Choroid plexus epithelial cell (primary cell): ENCODE data around the gene GSC2.

Experiments used
- DNase-seq: peaks from one replicate; pipeline ENCODE4 v3.0.0-alpha.2; 2010; ENCODE audit warnings: low read depth
- H3K4me3 ChIP-seq: 2 replicates; pipeline ENCODE4 v1.5.1; 2011; ENCODE audit warnings: low read depth, mild to moderate bottlenecking, control low read depth, low read length, moderate library complexity
- TF ChIP-seq, protein P1 (sequence below): conservative IDR thresholded peaks from 2 replicates; pipeline ENCODE4 v1.5.1; 2011; ENCODE audit warnings: low read depth, mild to moderate bottlenecking, control low read depth, inconsistent platforms, low read length, moderate library complexity

The GSC2 gene

DNA sequence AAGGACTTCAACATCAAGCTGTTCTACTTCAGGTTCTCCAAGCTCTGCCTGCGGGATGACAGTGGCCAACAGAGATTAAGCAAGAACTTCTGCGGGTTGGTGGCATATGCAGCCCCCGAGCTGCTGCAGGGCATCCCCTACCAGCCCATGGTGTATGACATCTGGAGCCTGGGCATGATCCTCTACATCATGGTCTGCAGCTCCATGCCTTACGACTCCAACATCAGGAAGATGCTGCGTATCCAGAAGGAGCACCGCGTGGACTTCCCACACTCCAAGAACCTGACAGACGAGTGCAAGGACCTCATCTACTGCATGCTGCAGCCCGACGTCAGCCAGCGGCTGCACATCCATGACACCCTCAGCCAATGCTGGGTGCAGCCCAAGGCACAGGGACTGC is 25.1 kb downstream of the GSC2 start:
- TF ChIP-seq, protein P1, sequence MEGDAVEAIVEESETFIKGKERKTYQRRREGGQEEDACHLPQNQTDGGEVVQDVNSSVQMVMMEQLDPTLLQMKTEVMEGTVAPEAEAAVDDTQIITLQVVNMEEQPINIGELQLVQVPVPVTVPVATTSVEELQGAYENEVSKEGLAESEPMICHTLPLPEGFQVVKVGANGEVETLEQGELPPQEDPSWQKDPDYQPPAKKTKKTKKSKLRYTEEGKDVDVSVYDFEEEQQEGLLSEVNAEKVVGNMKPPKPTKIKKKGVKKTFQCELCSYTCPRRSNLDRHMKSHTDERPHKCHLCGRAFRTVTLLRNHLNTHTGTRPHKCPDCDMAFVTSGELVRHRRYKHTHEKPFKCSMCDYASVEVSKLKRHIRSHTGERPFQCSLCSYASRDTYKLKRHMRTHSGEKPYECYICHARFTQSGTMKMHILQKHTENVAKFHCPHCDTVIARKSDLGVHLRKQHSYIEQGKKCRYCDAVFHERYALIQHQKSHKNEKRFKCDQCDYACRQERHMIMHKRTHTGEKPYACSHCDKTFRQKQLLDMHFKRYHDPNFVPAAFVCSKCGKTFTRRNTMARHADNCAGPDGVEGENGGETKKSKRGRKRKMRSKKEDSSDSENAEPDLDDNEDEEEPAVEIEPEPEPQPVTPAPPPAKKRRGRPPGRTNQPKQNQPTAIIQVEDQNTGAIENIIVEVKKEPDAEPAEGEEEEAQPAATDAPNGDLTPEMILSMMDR: no peak
- no peak overlapping the region for H3K4me3 ChIP-seq
- no peak for DNase-seq

GRCh38 chr22:19124377-19124776 is 25.7 kb downstream of the GSC2 start:
- TF ChIP-seq, protein P1: no peak
- H3K4me3 ChIP-seq: no peak overlapping the region
- DNase-seq: no peak

DNA sequence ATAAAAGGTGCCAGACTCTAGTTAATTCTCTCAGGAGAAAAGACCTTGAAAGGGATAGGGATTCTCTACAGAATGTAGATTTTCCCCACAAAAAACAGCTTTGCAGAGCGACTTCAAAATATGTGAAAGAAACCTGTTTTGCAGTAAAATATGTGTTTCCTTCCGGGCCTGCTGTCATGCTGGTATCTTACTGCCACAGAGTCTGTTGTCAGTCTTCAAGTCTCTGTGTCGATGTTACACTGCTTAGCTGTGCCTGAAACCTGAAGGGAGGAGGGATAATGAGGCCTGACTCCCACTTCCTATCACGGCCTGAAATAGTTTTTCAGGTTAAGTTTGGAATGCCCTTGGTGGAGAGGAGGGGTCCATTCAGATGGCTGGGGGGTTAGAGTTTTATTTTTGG is 26.2 kb downstream of the GSC2 start:
- TF ChIP-seq, protein P1: no peak
- no peak for DNase-seq
- no peak overlapping the region for H3K4me3 ChIP-seq

DNA sequence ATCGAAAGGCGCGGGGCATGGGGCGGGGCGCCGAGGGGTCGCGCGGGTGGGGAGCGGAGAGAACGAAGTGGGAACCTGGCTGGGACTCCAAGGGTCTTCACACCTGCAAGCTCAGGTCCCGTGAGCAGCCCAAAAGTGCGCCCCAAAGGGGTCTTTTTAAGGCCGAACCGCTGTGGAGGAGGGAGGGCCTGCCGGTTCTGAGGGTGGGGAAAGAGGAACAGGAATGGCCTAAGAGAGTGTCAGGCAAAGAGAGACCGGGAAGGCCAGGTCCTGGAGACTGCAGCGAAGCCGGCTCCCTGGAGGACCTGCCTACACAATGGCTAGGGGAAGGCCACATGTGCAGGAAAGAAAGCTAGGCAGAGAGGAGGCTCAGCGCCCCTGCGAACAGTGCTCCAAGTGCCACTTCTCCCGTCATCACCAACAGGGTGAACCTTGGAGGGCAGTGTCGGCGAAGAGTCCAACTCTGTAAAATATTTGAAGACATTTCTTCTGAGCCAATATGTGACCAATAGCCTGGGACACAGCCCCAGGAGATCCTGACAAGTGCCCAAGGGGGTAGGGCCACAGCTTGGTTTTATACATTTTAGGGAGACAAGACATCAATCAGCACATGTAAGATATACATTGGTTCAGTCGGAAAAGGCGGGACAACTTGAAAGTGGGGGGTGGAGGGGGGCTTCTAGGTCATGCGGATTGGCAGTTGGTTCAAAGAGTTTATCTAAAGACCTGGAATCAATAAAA is 27.2 kb downstream of the GSC2 start:
- DNase-seq: peak; percentile 38
- TF ChIP-seq, protein P1: no peak
- peak overlapping the region; percentile 61 for H3K4me3 ChIP-seq

DNA sequence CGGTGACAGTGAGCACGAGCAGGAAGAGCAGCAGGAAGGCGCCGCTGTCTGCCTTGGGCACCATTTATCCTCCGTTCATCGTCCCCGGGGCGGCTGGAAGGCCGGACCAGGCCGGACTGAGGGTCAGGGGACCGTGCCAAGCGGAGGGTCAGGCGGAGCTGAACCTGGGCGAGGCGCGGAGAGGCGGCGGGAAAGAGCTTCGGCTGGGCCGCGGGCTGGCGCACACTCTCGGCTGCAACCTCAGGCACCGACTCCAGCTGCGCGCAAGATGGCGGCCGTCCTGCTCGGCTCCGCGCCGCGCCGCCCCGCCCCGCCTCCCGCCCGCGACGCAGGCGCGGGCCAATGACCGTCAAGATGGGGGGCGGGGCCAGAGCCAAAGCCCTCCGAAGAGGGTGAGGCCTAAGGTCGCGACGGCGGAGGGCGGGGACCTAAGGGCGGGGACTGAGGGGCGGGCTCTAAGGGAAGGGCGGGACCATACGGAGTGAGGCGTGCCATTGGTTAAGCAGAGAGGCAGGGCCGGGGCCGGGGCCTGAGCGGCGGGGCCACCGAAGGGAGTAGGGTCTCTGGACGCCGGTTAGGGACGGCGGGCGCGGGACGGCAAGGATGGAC is 27.8 kb downstream of the GSC2 start, which contains the start of gene DGCR2:
DGCR2 (minus strand) TSS at position 270 of the 609 bp plus-strand sequence; CDS start at position 64, 206 bp downstream.
- peak within 1 kb of the TSS; percentile 95 for H3K4me3 ChIP-seq
- TF ChIP-seq, protein P1: no peak
- peak; percentile 98 for DNase-seq

- DNase-seq: peak; percentile 29
- H3K4me3 ChIP-seq: peak overlapping the region; percentile 95
- TF ChIP-seq, protein P1: no peak
Measured at GRCh38 chr22:19121631-19122142, 28.4 kb downstream of the GSC2 start.
